Activated gamma-delta T cell (primary cell): ENCODE measurements around the gene TGFB1I1.
A peak's percentile ranks its signal among the peaks of the same experiment; 100 is the strongest.

Experiments used
- DNase-seq: peaks from one replicate; lab custom pipeline; 2025; lab: John Stamatoyannopoulos, UW

Gene TGFB1I1

GRCh38 chr16:31452631-31453106, 19.3 kb upstream of the TGFB1I1 start:
- DNase-seq, result no peak

DNA sequence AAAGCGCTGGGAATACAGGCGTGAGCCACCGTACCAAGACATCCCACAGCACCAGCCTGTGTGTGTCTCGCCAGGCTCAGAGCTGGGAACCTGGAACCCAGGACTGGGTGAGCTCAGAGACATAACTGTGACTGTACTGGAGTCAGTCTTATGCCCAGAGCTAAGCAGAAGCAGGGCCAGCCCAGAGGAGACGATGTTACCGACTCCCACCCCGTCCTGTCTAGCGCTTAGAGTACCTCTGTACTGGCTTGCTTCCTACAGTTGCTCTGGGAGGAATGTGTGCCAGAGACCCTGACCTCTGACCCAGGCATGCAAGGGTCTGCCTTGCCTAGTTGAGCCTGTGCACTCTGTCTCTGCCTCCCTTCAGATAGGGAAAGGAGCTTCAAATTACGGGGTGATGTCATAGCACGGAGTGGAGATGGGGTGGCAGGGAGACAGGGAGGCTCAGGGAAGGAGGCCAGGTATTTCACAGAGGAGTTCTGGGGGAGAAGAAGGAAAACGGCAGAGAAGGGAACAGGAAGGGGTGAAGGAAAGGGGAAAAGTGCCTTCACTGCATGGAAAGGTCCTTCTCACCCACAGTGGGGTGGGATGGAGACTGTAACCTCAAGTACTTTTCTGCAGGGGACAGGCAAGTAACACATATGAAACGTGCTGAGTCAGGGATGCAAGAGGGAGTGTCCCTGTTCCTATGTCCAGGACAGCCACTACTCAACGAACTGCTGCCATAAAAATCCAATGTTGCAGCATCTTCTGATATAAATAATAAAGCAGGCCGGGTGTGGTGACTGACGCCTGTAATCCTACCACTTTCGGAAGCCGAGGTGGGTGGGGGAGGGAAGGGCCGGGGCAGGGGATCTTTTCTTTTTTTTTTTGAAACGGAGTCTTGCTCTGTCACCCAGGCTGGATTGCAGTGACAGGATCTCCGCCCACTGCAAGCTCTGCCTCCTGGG, 18.4 kb upstream of the TGFB1I1 start:
- DNase-seq, result no peak

DNA sequence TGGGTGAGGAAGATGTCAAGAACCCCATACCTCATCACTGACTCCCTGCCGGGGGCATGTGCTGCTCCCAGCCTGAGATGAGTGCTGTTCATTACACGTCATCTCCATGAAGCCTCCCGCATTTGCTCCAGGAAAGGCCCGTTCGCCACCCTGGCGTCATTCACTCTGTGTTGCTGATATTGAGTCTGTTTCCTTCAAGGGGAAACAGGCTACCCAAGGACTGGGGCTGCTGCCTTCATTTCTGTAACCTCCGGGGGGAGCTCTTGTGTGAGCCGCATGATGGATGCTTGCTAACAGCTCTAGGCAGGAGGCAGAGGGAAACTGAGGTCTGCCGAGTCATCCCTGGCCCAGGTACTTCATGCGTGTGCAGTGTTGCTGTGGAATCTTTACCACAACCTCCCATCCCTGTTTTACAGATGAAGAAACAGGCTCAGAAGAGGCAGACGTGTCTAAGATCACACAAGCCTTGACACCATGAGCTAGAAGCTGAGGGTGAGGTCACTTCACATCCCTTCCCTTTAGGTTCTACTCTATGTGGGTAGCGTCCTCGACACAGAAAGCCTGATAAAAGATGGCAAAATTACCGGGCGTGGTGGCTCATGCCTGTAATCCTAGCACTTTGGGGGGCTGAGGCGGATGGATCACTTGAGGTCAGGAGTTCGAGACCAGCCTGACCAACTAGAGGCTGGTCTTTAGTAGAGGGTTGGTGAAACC, 16.2 kb upstream of the TGFB1I1 start:
- DNase-seq, result no peak

- DNase-seq, result no peak
Measured at GRCh38 chr16:31456988-31457360, 15.0 kb upstream of the TGFB1I1 start.

GRCh38 chr16:31458073-31458843, 13.7 kb upstream of the TGFB1I1 start:
- peak; percentile 62 for DNase-seq

- peak; percentile 95 for DNase-seq
Measured at GRCh38 chr16:31458844-31459686, 12.9 kb upstream of the TGFB1I1 start, which contains the start of gene ARMC5. Gene ARMC5 (plus strand): TSS chr16:31459501. CDS start chr16:31459525, 24 bp downstream.

DNA sequence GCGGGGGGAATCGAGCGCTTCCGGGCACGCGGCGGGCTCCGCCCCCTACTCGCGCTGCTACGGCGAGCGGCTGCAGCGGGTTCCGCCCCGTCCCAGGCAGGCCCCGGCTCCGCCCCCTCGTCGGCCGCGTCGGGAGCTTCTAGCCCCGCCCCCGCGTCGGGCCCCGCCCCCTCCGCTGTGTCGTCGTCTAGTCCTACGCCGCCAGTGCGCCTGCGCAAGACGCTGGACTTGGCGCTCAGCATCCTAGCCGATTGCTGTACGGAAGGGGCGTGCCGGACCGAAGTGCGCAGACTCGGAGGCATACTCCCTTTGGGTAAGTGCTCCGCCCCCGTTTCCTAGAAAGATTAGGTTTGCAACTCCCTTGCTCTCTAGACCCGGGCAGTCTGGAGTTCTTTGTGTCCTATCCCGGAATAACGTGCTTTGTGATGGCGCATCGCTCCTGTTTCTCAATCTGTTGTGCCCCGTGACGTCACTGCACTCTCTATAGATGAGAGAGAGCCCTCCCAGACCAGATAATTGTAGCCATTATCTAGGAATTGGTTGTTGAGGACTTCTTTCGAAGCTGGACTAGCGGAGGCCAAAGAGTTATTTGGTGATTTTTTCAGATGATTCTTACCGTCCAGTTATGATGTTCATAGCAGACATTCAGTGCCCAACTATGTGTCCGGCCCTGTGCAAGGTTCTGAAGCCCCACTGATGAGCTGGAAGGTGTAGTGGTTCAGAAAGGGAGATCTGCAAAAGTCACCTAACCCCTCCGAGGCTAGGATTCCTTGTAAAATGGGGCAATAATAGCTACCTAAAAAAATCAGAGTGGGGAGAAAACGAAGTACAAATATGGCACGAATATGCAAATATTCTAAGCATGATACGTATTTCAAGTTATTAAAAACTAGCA, 12.0 kb upstream of the TGFB1I1 start:
- peak; percentile 100 for DNase-seq

GRCh38 chr16:31460582-31461002, 11.4 kb upstream of the TGFB1I1 start:
- DNase-seq, result no peak

GRCh38 chr16:31461201-31461920, 10.6 kb upstream of the TGFB1I1 start:
- DNase-seq, result no peak

GRCh38 chr16:31461921-31462804, 9.8 kb upstream of the TGFB1I1 start:
- DNase-seq, result no peak

GRCh38 chr16:31464348-31464769, 7.6 kb upstream of the TGFB1I1 start:
- no peak for DNase-seq

GRCh38 chr16:31464781-31465260, 7.1 kb upstream of the TGFB1I1 start:
- DNase-seq, result no peak

GRCh38 chr16:31465788-31466370, 6.1 kb upstream of the TGFB1I1 start:
- DNase-seq, result no peak

GRCh38 chr16:31466381-31466841, 5.5 kb upstream of the TGFB1I1 start:
- no peak for DNase-seq

GRCh38 chr16:31467151-31467773, 4.7 kb upstream of the TGFB1I1 start:
- no peak for DNase-seq

DNA sequence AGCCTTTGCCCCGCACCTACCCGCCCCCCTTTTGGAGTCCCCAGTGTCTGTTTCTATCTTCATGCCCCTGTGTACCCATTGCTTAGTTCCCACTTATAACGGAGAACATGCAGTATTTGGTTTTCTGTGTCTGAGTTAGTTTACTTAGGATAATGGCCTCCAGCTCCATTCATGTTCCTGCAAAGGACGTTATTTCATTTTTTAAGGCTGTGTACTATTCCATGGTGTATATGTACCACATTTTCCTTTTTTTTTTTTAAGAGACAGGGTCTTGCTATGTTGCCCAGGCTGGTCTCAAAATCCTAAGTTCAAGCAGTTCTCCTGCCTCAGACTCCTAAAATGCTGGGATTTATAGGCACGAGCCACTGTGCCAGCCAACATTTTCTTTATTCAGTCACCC, 4.1 kb upstream of the TGFB1I1 start:
- no peak for DNase-seq

- no peak for DNase-seq
Measured at GRCh38 chr16:31470615-31471014, 1.3 kb upstream of the TGFB1I1 start.
